ENCODE measurements around the gene TRAF2.

DNA sequence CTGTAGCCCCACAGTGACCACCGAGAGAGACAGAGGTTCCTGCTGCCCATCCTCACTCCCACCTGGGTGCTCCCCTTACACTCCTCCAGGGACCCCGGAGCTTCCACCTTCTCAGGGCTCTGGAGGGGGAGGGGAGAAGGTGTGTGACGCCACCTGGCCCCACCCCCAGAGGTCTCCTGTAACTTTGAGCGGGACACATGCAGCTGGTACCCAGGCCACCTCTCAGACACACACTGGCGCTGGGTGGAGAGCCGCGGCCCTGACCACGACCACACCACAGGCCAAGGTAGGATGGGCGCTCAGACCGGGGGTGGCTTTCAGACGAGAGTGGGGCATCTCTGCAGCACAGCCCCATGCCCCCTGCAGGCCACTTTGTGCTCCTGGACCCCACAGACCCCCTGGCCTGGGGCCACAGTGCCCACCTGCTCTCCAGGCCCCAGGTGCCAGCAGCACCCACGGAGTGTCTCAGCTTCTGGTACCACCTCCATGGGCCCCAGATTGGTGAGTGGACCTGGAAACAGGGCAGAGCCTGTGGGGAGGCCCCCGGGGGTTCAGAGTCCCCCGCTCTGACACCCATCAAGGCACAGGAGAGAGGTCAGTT lies 29.7 kb upstream of the TRAF2 start:
- TF ChIP-seq POLR2AphosphoS5 (IDR thresholded peaks at IDR 0.05) (no peak), EP300 (IDR thresholded peaks at IDR 0.05) (no peak), POLR2A (IDR thresholded peaks at IDR 0.05) (no peak)
- TF ChIP-seq, protein P1, sequence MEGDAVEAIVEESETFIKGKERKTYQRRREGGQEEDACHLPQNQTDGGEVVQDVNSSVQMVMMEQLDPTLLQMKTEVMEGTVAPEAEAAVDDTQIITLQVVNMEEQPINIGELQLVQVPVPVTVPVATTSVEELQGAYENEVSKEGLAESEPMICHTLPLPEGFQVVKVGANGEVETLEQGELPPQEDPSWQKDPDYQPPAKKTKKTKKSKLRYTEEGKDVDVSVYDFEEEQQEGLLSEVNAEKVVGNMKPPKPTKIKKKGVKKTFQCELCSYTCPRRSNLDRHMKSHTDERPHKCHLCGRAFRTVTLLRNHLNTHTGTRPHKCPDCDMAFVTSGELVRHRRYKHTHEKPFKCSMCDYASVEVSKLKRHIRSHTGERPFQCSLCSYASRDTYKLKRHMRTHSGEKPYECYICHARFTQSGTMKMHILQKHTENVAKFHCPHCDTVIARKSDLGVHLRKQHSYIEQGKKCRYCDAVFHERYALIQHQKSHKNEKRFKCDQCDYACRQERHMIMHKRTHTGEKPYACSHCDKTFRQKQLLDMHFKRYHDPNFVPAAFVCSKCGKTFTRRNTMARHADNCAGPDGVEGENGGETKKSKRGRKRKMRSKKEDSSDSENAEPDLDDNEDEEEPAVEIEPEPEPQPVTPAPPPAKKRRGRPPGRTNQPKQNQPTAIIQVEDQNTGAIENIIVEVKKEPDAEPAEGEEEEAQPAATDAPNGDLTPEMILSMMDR (IDR thresholded peaks at IDR 0.05), result no peak

Measured in stomach (tissue), 4 donors.